ENCODE measurements around the gene PDZRN3.

- TF ChIP-seq CTCF (IDR thresholded peaks at IDR 0.05) = no peak
- no peak for TF ChIP-seq MXI1 (IDR thresholded peaks at IDR 0.05; ENCODE audit: low read depth, low read length)
- TF ChIP-seq EZH2phosphoT487 (IDR thresholded peaks at IDR 0.05; ENCODE audit: borderline replicate concordance, low read depth) = no peak
- TF ChIP-seq USF1 (IDR thresholded peaks at IDR 0.05; ENCODE audit: borderline replicate concordance, low read depth) = no peak
- TF ChIP-seq SMC3 (IDR thresholded peaks at IDR 0.05; ENCODE audit: low read depth, low read length) = no peak
- TF ChIP-seq MAX (IDR thresholded peaks at IDR 0.05; ENCODE audit: low read depth) = no peak
- TF ChIP-seq TAF1 (IDR thresholded peaks at IDR 0.05; ENCODE audit: borderline replicate concordance, low read depth, low read length) = no peak
- TF ChIP-seq POLR2AphosphoS5 (IDR thresholded peaks at IDR 0.05; ENCODE audit: low read depth, low read length) = no peak
- no peak for TF ChIP-seq RAD21 (IDR thresholded peaks at IDR 0.05; ENCODE audit: low read length)
Observed at GRCh38 chr3:73575519-73575918, 49.2 kb downstream of the PDZRN3 start.

Data from SK-N-SH (cell line).